Panc1 (cell line): ENCODE data around the gene ATXN7L2. TPM values are rescaled to one million over a fixed set of nuclear protein-coding genes. Genes with fewer than 3 reads are reported as not detected.

Experiments used
- ATAC-seq: fragments of 200-7000 bp; cut with Tn5 transposase; 2 replicates; pipeline ENCODE4 v1.9.1; 2020; ENCODE audit warnings: mild to moderate bottlenecking, moderate library complexity
- BruUV-seq: library from RNA; stranded (reverse); fragments of 400-500 nt; replicated peaks from 2 replicates; lab custom pipeline; 2021; lab: Mats Ljungman, UMichigan
- CTCF ChIA-PET: fragments of 300-600 bp; sonication (Branson Sonifier 250); formaldehyde crosslinking; loops from one replicate; lab custom pipeline; 2022; ENCODE audit warnings: antibody characterized with exemption; lab: Charles Lee
- POLR2A ChIA-PET: fragments of 300-600 bp; sonication (Branson Sonifier 250); formaldehyde crosslinking; loops from one replicate; lab custom pipeline; 2022; ENCODE audit warnings: antibody characterized with exemption; lab: Charles Lee
- DNase-seq: peaks from one replicate; pipeline ENCODE4 v3.0.0-alpha.2; 2010; ENCODE audit warnings: low read depth, low spot score
- H3K27ac ChIP-seq: 2 replicates; pipeline ENCODE4 v1.5.1; 2011; ENCODE audit warnings: mild to moderate bottlenecking, low read length, inconsistent platforms
- H3K27me3 ChIP-seq: fragments of 200-500 bp; sonication (Bioruptor generic); 2 replicates; pipeline ENCODE4 v1.6.0; 2014; ENCODE audit warnings: low read length, inconsistent platforms; ENCODE audit not compliant: control insufficient read depth, insufficient read depth
- H3K36me3 ChIP-seq: fragments of 200-500 bp; sonication (Bioruptor generic); 2 replicates; pipeline ENCODE4 v1.5.1; 2014; ENCODE audit warnings: inconsistent platforms, mild to moderate bottlenecking, low read length, moderate library complexity; ENCODE audit not compliant: control insufficient read depth, insufficient read depth
- H3K4me1 ChIP-seq: 2 replicates; pipeline ENCODE4 v1.5.1; 2011; ENCODE audit warnings: inconsistent platforms, mild to moderate bottlenecking, low read length, moderate library complexity; ENCODE audit not compliant: control insufficient read depth, insufficient read depth
- H3K4me3 ChIP-seq, 2 experiments: 2 replicates each; pipeline ENCODE4 v1.5.1; 2011 to 2012; ENCODE audit warnings: low read depth in 2 of 2, low read length in 2 of 2, mild to moderate bottlenecking in 2 of 2, inconsistent platforms in 1 of 2, moderate library complexity in 1 of 2
- H3K9me3 ChIP-seq: fragments of 200-500 bp; sonication (Bioruptor generic); 2 replicates; pipeline ENCODE4 v1.5.1; 2014; ENCODE audit warnings: low read depth, mild to moderate bottlenecking, inconsistent platforms, low read length, moderate library complexity; ENCODE audit not compliant: control insufficient read depth, insufficient read depth
- POLR2AphosphoS5 ChIP-seq: IDR thresholded peaks from 2 replicates; pipeline ENCODE4 v1.6.1; 2012; ENCODE audit warnings: mild to moderate bottlenecking, low read depth, low read length, moderate library complexity
- SIN3A ChIP-seq: IDR thresholded peaks from 2 replicates; pipeline ENCODE4 v1.6.1; 2012; ENCODE audit warnings: low read depth, mild to moderate bottlenecking, low read length, moderate library complexity, borderline replicate concordance; ENCODE audit not compliant: insufficient read depth
- TCF7L2 ChIP-seq: IDR thresholded peaks from 2 replicates; pipeline ENCODE4 v1.6.1; 2011; ENCODE audit warnings: mild to moderate bottlenecking, low read depth, low read length, inconsistent platforms
- in situ Hi-C: cut with HindIII; loops from 2 replicates; pipeline ENCODE4 v1.10.0; 2016; ENCODE audit warnings: low sequenced_read_pairs, low pct_unique_long_range_greater_than_20kb
- intact Hi-C: fragments of 100-400 bp; cut with micrococcal nuclease; formaldehyde crosslinking; loops from one replicate; pipeline ENCODE4 v1.10.0; 2022; ENCODE audit not compliant: unreplicated experiment
- total RNA-seq: library from RNA; stranded (reverse); gene quantifications from one replicate; pipeline ENCODE4 v1.2.1, GENCODE V29; 2021; ENCODE audit not compliant: unreplicated experiment
- TF ChIP-seq, protein P1 (sequence below): fragments of 450-650 bp; IDR thresholded peaks from 2 replicates; pipeline ENCODE4 v1.5.1; 2017; ENCODE audit warnings: mild to moderate bottlenecking
- TF ChIP-seq, protein P2 (sequence below), 2 experiments: IDR thresholded peaks; 2 replicates each; pipeline ENCODE4 v1.6.1; 2011 to 2012; ENCODE audit warnings: low read depth in 2 of 2, control low read depth in 1 of 2, low read length in 1 of 2, mild to moderate bottlenecking in 1 of 2, moderate library complexity in 1 of 2; ENCODE audit not compliant: insufficient read depth in 1 of 2

ATXN7L2 gene
- total RNA-seq, 1 experiment from 2014 or later = 4.9 TPM

DNA sequence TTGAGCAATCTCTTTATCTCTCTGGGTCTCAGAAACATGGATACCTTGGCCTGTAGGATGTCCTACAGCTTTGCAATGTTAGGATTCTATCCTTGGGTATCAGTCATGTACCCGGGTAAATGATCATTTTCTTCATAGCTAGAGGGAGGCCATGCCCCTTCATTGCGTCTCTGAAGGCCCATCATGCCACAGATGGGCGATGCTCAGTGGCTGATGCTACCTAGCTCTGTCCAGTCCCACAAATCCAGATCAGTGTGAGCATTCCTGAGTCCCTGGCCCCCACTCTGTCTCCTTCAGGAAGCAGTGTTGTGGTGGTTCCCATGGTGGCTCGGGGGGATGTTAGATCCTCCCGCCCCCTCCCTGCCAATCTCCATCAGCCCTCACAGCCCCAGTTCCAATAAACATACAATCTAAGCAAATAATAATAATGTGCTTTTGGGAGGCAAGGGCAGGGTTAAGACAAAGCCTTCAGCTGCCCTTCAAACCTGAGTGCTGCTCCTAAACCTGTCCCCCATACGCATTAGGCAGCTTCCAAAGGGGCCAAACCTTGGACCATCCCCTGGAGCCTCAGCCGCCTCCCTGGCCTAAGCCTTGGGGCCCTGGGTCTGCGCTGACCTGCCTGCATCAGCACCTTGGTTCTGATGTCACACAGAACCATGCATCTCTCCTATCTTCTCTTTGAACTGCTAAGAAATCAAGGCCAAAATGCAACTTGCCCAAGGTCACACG is 55.3 kb downstream of the ATXN7L2 start:
- DNase-seq = no peak
- no peaks in the 10 kb centered on the region for H3K4me1 ChIP-seq
- no peaks in the 10 kb centered on the region for H3K9me3 ChIP-seq
- TF ChIP-seq, protein P1, sequence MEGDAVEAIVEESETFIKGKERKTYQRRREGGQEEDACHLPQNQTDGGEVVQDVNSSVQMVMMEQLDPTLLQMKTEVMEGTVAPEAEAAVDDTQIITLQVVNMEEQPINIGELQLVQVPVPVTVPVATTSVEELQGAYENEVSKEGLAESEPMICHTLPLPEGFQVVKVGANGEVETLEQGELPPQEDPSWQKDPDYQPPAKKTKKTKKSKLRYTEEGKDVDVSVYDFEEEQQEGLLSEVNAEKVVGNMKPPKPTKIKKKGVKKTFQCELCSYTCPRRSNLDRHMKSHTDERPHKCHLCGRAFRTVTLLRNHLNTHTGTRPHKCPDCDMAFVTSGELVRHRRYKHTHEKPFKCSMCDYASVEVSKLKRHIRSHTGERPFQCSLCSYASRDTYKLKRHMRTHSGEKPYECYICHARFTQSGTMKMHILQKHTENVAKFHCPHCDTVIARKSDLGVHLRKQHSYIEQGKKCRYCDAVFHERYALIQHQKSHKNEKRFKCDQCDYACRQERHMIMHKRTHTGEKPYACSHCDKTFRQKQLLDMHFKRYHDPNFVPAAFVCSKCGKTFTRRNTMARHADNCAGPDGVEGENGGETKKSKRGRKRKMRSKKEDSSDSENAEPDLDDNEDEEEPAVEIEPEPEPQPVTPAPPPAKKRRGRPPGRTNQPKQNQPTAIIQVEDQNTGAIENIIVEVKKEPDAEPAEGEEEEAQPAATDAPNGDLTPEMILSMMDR = no peak
- no peak for TF ChIP-seq POLR2AphosphoS5
- no peak for TF ChIP-seq SIN3A
- no peak for TF ChIP-seq TCF7L2
- TF ChIP-seq, protein P2, sequence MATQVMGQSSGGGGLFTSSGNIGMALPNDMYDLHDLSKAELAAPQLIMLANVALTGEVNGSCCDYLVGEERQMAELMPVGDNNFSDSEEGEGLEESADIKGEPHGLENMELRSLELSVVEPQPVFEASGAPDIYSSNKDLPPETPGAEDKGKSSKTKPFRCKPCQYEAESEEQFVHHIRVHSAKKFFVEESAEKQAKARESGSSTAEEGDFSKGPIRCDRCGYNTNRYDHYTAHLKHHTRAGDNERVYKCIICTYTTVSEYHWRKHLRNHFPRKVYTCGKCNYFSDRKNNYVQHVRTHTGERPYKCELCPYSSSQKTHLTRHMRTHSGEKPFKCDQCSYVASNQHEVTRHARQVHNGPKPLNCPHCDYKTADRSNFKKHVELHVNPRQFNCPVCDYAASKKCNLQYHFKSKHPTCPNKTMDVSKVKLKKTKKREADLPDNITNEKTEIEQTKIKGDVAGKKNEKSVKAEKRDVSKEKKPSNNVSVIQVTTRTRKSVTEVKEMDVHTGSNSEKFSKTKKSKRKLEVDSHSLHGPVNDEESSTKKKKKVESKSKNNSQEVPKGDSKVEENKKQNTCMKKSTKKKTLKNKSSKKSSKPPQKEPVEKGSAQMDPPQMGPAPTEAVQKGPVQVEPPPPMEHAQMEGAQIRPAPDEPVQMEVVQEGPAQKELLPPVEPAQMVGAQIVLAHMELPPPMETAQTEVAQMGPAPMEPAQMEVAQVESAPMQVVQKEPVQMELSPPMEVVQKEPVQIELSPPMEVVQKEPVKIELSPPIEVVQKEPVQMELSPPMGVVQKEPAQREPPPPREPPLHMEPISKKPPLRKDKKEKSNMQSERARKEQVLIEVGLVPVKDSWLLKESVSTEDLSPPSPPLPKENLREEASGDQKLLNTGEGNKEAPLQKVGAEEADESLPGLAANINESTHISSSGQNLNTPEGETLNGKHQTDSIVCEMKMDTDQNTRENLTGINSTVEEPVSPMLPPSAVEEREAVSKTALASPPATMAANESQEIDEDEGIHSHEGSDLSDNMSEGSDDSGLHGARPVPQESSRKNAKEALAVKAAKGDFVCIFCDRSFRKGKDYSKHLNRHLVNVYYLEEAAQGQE (IDR thresholded peaks at IDR 0.05; ENCODE audit: insufficient read depth in 1 of 2, low read depth in 2 of 2, low read length in 1 of 2) = no peak
- no peaks in the 10 kb centered on the region for H3K36me3 ChIP-seq
- H3K27ac ChIP-seq = no peak overlapping the region
- in situ Hi-C loops (no loop called here), intact Hi-C loops (loop anchor here (10.0 kb wide), 1 partner anchor 104 kb away; no protein-coding TSS in a partner anchor)
- ATAC-seq = no peak
- ChIA-PET CTCF (interaction anchor here (0.7 kb wide), 1 partner anchor 359 kb away, joined by 3 read pairs; no protein-coding TSS in a partner anchor), POLR2A (no interaction called here)
- no peaks in the 10 kb centered on the region for H3K27me3 ChIP-seq
- H3K4me3 ChIP-seq = no peak overlapping the region
- no TSS peak for BruUV-seq

DNA sequence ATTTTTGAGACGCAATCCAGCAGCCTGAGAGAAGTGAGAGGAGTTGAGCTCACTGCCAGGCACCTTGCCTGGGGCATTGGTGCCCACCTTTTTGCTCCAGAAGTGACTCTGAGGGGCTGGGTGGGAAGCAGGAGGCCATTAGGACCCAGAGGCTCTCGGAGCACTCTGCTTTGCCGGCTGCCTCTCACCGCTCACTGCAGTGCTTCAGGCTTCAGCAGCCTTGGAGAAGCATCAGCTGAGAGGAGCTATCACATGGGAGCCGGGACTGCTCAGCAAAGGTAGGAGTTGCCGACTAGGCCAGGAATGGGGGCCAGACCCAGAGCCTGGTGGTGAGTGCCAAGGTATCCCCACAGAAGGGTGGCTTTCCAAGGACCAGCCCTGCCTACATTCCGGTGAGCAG is 56.0 kb downstream of the ATXN7L2 start, which contains the start of gene GPR61:
GPR61 (plus strand) TSS at position 197 of the 400 bp plus-strand sequence. CDS start 3,151 bp downstream, outside the sequence.
- no peak within 1 kb of the TSS for H3K27ac ChIP-seq
- ATAC-seq = no peak
- DNase-seq = no peak
- no peaks in the 10 kb centered on the region for H3K9me3 ChIP-seq
- BruUV-seq = no TSS peak
- TF ChIP-seq POLR2AphosphoS5 (no peak), TCF7L2 (no peak), SIN3A (no peak)
- TF ChIP-seq, protein P2 (IDR thresholded peaks at IDR 0.05; ENCODE audit: insufficient read depth in 1 of 2, low read depth in 2 of 2, low read length in 1 of 2) = no peak
- TF ChIP-seq, protein P1 = no peak
- no peaks in the 10 kb centered on the region for H3K4me1 ChIP-seq
- ChIA-PET CTCF (interaction anchor here (0.7 kb wide), 1 partner anchor 359 kb away, joined by 3 read pairs; no protein-coding TSS in a partner anchor), POLR2A (no interaction called here)
- no peaks in the 10 kb centered on the region for H3K36me3 ChIP-seq
- no peak within 1 kb of the TSS for H3K4me3 ChIP-seq
- in situ Hi-C loops (no loop called here), intact Hi-C loops (loop anchor here (10.0 kb wide), 2 partner anchors 105 to 445 kb away; partner anchors contain the start of gene AHCYL1)
- H3K27me3 ChIP-seq = no peaks in the 10 kb centered on the region
